ENCODE measurements around the gene CFAP299.

DNA sequence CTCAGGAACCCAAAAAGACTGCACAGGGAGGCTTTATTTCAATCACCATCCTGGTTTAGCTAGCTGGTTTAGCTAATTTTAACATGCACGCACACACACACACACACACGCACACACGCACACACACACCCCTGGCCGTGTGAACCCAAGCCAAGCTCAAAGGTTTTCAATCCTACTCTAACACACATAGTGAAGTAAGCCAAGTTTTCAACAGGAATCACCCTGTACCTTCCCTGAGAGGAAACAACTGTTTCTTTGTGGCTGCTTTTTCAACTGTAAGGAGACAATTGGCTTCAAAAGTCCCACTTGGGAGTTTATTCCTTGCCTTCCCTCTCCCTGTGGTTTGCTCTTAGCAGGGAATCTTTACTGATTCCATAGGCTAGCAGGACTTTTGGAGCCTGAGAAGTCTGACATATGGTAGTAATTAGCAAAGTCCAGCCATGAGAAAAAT is 596.1 kb downstream of the CFAP299 start:
- TF ChIP-seq, protein P1, sequence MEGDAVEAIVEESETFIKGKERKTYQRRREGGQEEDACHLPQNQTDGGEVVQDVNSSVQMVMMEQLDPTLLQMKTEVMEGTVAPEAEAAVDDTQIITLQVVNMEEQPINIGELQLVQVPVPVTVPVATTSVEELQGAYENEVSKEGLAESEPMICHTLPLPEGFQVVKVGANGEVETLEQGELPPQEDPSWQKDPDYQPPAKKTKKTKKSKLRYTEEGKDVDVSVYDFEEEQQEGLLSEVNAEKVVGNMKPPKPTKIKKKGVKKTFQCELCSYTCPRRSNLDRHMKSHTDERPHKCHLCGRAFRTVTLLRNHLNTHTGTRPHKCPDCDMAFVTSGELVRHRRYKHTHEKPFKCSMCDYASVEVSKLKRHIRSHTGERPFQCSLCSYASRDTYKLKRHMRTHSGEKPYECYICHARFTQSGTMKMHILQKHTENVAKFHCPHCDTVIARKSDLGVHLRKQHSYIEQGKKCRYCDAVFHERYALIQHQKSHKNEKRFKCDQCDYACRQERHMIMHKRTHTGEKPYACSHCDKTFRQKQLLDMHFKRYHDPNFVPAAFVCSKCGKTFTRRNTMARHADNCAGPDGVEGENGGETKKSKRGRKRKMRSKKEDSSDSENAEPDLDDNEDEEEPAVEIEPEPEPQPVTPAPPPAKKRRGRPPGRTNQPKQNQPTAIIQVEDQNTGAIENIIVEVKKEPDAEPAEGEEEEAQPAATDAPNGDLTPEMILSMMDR (conservative IDR thresholded peaks at IDR 0.05; ENCODE audit: low read length): no peak
- no peak for TF ChIP-seq EZH2phosphoT487 (IDR thresholded peaks at IDR 0.05; ENCODE audit: borderline replicate concordance, low read depth, low read length)
